ENCODE data around the gene YWHAQ. TPM values are rescaled to one million over a fixed set of nuclear protein-coding genes. Genes with fewer than 3 reads are reported as not detected.
A peak's percentile ranks its signal among the peaks of the same experiment; 100 is the strongest.

The YWHAQ gene
- total RNA-seq, 2 donors from 2014 or later: 118 to 207 TPM

DNA sequence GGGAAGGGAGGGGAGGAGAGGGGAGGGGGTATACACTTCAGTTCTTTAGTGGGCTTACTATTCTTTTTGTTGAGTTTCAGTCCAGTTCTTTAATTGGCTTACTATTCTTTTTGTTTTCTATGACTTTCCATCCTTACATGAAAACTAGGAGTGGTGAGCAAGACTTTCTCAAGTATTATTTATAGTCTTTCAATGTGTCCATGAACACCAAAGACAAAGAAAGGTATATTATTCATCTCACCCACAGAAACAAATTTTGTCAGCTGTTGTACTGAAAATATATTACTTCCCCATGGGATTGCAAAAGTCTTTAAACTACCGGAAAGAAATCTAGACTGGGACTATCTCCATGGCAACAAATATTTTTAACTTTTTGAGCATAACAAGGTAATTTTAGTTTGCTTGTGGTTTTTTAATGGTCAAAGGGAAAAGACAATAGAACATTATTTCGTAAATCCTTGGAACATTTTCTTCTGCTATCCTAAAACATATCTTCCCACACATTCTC is 92.7 kb downstream of the YWHAQ start:
- intact Hi-C loops (cut with DNase I): no loop called here
- peak; percentile 34 to 75 for ATAC-seq
- no peak for DNase-seq

DNA sequence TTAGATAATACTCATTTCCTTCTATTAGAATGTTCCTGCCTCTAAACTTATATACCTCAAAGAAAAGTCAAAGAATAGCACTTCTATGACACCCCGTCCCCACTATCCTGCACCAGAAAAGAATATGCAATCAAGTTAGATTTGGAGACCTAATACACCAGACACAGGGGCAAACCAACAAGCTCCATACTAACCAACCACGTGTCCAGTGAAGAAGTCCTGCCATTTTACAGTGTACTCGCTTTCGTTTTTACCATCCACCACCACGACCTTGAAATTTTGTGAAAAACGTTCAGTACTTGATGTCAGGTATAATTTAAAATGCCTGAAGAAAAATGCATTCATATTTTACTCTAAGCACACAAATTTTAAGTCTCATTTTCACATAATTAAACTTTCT is 94.3 kb downstream of the YWHAQ start:
- ATAC-seq (no peak), DNase-seq (no peak)
- intact Hi-C loops (cut with DNase I): no loop called here

DNA sequence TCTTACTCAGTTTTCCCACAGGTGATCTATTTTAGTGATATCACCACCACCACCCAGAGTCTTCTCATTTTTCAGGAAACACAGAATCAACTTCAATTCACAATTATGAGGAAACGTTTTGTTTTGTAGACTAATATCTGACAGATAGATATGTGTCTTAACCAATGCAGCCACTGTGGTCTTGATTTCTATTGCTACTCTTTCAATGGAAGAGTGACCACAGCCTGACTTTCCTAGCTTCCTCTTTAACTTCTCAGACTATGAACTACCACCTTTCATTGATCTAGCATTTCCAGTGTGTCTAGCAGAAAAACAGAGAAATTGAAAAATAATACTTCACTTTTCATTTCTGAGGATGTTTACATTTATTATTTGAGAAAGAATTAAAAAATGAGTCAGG is 95.6 kb downstream of the YWHAQ start:
- ATAC-seq: no peak
- no peak for DNase-seq
- intact Hi-C loops (cut with DNase I): no loop called here

Other genes starting within 250 kb of the YWHAQ start
- gene ITGB1BP1, start 207.5 kb downstream of the YWHAQ start, total RNA-seq: 100 to 1,000 TPM; 107 to 161 TPM
- gene CPSF3, start 207.3 kb downstream of the YWHAQ start, total RNA-seq: 10 to 100 TPM; 13.8 to 21.3 TPM
- 10 to 100 TPM; 60.0 to 64.3 TPM for gene IAH1, start 156.4 kb downstream of the YWHAQ start, total RNA-seq
- gene ADAM17, start 75.2 kb downstream of the YWHAQ start, total RNA-seq: 10 to 100 TPM; 14.1 to 22.6 TPM
- 10 to 100 TPM in 1 of 2 donors, 1 to 10 TPM in 1; 8.1 to 11.0 TPM for gene TAF1B, start 212.5 kb upstream of the YWHAQ start, total RNA-seq

Measured in left cardiac atrium (tissue), 4 donors.